Measurements from ENCODE around the gene DERA. TPM values are rescaled to one million over a fixed set of nuclear protein-coding genes. Genes with fewer than 3 reads are reported as not detected.

Gene DERA
- total and polyA plus RNA-seq, 2 donors (not counting 1 experiment from before 2014, with no cell fraction given): 48.2 to 51.5 TPM

DNA sequence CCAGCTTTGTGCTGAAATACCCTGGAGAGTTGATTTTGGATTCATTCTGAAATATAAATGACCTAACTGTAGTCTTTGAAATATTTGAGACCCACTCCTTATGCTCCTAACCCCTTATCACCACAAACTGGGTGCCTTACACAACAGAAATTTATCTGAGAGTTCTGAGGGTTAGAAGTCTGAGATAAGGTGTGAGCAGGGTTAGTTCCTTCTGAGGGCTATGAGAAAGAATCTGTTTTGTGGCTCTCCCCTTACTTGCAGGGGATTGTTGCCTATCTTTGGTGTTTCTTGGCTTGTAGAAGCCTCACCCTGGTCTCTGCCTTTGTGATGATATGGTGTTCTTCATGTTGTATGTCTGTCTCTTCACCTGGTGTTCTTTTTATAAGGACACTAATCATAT, 91.7 kb downstream of the DERA start:
- Histone ChIP-seq H3K27ac (ENCODE audit: insufficient read depth, low read length) (no peak overlapping the region), H3K9ac (ENCODE audit: insufficient read depth, low read length) (no peak overlapping the region), H3K4me3 (replicated peaks in 1 of 4; ENCODE audit: control extremely low read depth in 1 of 4, insufficient read depth in 1 of 4, low read depth in 3 of 4, low read length in 4 of 4) (no peak overlapping the region), H3K4me1 (ENCODE audit: control insufficient read depth, extremely low read depth, insufficient read depth, low read length) (no peaks in the 10 kb centered on the region), H3K4me2 (ENCODE audit: extremely low read depth, insufficient read depth, low read length) (no peak overlapping the region), H3K27me3 (ENCODE audit: control insufficient read depth, insufficient read depth, low read length) (no peaks in the 10 kb centered on the region), H3K36me3 (ENCODE audit: control insufficient read depth, insufficient read depth, low read length) (no peaks in the 10 kb centered on the region), H2AFZ (ENCODE audit: low read length) (no peak overlapping the region), H3K9me3 (ENCODE audit: control insufficient read depth, insufficient read depth, low read depth, low read length) (no peaks in the 10 kb centered on the region), H4K20me1 (ENCODE audit: control insufficient read depth, extremely low read depth, insufficient read depth, low read length) (no peaks in the 10 kb centered on the region), H3K79me2 (ENCODE audit: control insufficient read depth, insufficient read depth, low read length) (no peaks in the 10 kb centered on the region)
- no peak for TF ChIP-seq EZH2 (IDR thresholded peaks at IDR 0.05; ENCODE audit: low read length, missing control alignments)
- TF ChIP-seq, protein P1, sequence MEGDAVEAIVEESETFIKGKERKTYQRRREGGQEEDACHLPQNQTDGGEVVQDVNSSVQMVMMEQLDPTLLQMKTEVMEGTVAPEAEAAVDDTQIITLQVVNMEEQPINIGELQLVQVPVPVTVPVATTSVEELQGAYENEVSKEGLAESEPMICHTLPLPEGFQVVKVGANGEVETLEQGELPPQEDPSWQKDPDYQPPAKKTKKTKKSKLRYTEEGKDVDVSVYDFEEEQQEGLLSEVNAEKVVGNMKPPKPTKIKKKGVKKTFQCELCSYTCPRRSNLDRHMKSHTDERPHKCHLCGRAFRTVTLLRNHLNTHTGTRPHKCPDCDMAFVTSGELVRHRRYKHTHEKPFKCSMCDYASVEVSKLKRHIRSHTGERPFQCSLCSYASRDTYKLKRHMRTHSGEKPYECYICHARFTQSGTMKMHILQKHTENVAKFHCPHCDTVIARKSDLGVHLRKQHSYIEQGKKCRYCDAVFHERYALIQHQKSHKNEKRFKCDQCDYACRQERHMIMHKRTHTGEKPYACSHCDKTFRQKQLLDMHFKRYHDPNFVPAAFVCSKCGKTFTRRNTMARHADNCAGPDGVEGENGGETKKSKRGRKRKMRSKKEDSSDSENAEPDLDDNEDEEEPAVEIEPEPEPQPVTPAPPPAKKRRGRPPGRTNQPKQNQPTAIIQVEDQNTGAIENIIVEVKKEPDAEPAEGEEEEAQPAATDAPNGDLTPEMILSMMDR (conservative IDR thresholded peaks at IDR 0.05 in 1 of 2, IDR thresholded peaks at IDR 0.05 in 1 of 2; ENCODE audit: low read depth in 1 of 2, low read length in 2 of 2): no peak
- no peak for DNase-seq (ENCODE audit: low read depth in 2 of 2)

DNA sequence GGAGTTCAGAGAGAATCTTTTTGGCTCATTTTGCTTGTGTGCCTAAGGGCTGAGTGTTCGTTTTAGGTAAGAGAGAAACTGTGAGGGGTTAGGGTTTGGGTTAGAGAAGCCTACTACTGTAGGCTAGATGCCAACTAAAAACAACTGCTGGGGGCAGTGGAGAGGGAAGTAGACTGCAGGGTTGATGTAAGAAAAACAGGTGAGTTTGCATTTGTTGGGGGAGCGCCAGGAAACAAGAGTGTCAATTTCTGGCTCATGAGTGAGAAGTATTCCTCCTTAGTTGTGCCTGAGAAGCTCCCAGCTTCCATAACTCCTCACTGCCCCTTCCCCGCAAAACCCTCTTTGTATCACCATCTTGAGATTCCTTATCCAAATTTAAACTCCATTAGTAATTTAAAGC, 92.3 kb downstream of the DERA start:
- H3K9ac ChIP-seq (ENCODE audit: insufficient read depth, low read length): no peak overlapping the region
- no peak overlapping the region for H3K4me2 ChIP-seq (ENCODE audit: extremely low read depth, insufficient read depth, low read length)
- H3K4me1 ChIP-seq (ENCODE audit: control insufficient read depth, extremely low read depth, insufficient read depth, low read length): no peaks in the 10 kb centered on the region
- no peak overlapping the region for H3K27ac ChIP-seq (ENCODE audit: insufficient read depth, low read length)
- H4K20me1 ChIP-seq (ENCODE audit: control insufficient read depth, extremely low read depth, insufficient read depth, low read length): no peaks in the 10 kb centered on the region
- H2AFZ ChIP-seq (ENCODE audit: low read length): no peak overlapping the region
- DNase-seq (ENCODE audit: low read depth in 2 of 2): no peak
- no peaks in the 10 kb centered on the region for H3K27me3 ChIP-seq (ENCODE audit: control insufficient read depth, insufficient read depth, low read length)
- H3K79me2 ChIP-seq (ENCODE audit: control insufficient read depth, insufficient read depth, low read length): no peaks in the 10 kb centered on the region
- TF ChIP-seq, protein P1 (conservative IDR thresholded peaks at IDR 0.05 in 1 of 2, IDR thresholded peaks at IDR 0.05 in 1 of 2; ENCODE audit: low read depth in 1 of 2, low read length in 2 of 2): no peak
- TF ChIP-seq EZH2 (IDR thresholded peaks at IDR 0.05; ENCODE audit: low read length, missing control alignments): no peak
- no peaks in the 10 kb centered on the region for H3K36me3 ChIP-seq (ENCODE audit: control insufficient read depth, insufficient read depth, low read length)
- H3K9me3 ChIP-seq (ENCODE audit: control insufficient read depth, insufficient read depth, low read depth, low read length): no peaks in the 10 kb centered on the region
- H3K4me3 ChIP-seq (replicated peaks in 1 of 4; ENCODE audit: control extremely low read depth in 1 of 4, insufficient read depth in 1 of 4, low read depth in 3 of 4, low read length in 4 of 4): no peak overlapping the region

DNA sequence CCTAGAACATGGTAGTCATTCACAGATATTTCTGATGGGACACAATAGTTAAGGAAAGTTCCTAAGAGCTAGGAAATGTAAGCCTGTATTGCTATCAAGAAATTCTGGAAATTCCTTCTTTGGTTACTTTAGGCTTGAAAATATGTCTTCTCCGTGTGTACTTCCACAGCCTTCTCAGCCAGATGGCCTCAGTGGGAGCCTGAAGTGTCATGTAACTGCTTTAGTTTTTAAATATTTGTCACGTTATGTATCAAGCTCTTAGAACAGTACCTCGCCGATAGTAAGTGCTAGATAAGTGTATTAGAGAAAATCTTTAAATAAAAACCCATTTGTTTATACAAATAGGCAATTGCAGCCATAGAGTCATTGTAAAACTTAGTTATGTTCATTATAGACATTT, 95.6 kb downstream of the DERA start:
- no peaks in the 10 kb centered on the region for H3K36me3 ChIP-seq (ENCODE audit: control insufficient read depth, insufficient read depth, low read length)
- H3K9ac ChIP-seq (ENCODE audit: insufficient read depth, low read length): no peak overlapping the region
- no peaks in the 10 kb centered on the region for H3K9me3 ChIP-seq (ENCODE audit: control insufficient read depth, insufficient read depth, low read depth, low read length)
- no peaks in the 10 kb centered on the region for H3K4me1 ChIP-seq (ENCODE audit: control insufficient read depth, extremely low read depth, insufficient read depth, low read length)
- H2AFZ ChIP-seq (ENCODE audit: low read length): no peak overlapping the region
- no peak overlapping the region for H3K27ac ChIP-seq (ENCODE audit: insufficient read depth, low read length)
- H3K27me3 ChIP-seq (ENCODE audit: control insufficient read depth, insufficient read depth, low read length): no peaks in the 10 kb centered on the region
- no peaks in the 10 kb centered on the region for H3K79me2 ChIP-seq (ENCODE audit: control insufficient read depth, insufficient read depth, low read length)
- H4K20me1 ChIP-seq (ENCODE audit: control insufficient read depth, extremely low read depth, insufficient read depth, low read length): no peaks in the 10 kb centered on the region
- TF ChIP-seq EZH2 (IDR thresholded peaks at IDR 0.05; ENCODE audit: low read length, missing control alignments): no peak
- TF ChIP-seq, protein P1 (conservative IDR thresholded peaks at IDR 0.05 in 1 of 2, IDR thresholded peaks at IDR 0.05 in 1 of 2; ENCODE audit: low read depth in 1 of 2, low read length in 2 of 2): no peak
- H3K4me2 ChIP-seq (ENCODE audit: extremely low read depth, insufficient read depth, low read length): no peak overlapping the region
- no peak for DNase-seq (ENCODE audit: low read depth in 2 of 2)
- no peak overlapping the region for H3K4me3 ChIP-seq (replicated peaks in 1 of 4; ENCODE audit: control extremely low read depth in 1 of 4, insufficient read depth in 1 of 4, low read depth in 3 of 4, low read length in 4 of 4)

All from fibroblast of lung (primary cell).